DOHH2 (cell line): ENCODE results near the gene ESPL1.
"Not testable (repeated sequence)": the region's sequence is repeated elsewhere in the genome, so short reads cannot be mapped to it uniquely, and the experiment has no call there.

Experiments
- CTCF ChIP-seq: fragments of 200-600 bp; sonication (generic); IDR thresholded peaks from one replicate; pipeline ENCODE4 v1.5.1; 2014; ENCODE audit warnings: antibody characterized with exemption, mild to moderate bottlenecking, low read depth, low read length; ENCODE audit not compliant: poor library complexity, severe bottlenecking
- EZH2phosphoT487 ChIP-seq: fragments of 200-600 bp; sonication (generic); IDR thresholded peaks from 2 replicates; pipeline ENCODE4 v1.6.1; 2017; ENCODE audit warnings: borderline replicate concordance, mild to moderate bottlenecking, antibody characterized with exemption, low read length, moderate library complexity, mixed read lengths

GRCh38 chr12:53297106-53297505 lies 29.0 kb downstream of the ESPL1 start:
- TF ChIP-seq CTCF, EZH2phosphoT487: not testable (repeated sequence)
